HepG2 (cell line): ENCODE data around the gene DHX29. TPM values are rescaled to one million over a fixed set of nuclear protein-coding genes. Genes with fewer than 3 reads are reported as not detected.

Experiments
- ATAC-seq: fragments of 200-7000 bp; cut with Tn5 transposase; 3 replicates; pipeline ENCODE4 v1.9.1; 2020; ENCODE audit warnings: mild to moderate bottlenecking, moderate library complexity
- BruUV-seq: library from RNA; stranded (reverse); fragments of 400-500 nt; replicated peaks from 2 replicates; lab custom pipeline; 2021; lab: Mats Ljungman, UMichigan
- CTCF ChIA-PET: fragments of 300-600 bp; formaldehyde crosslinking; extraction: SDS; loops from one replicate; lab custom pipeline; 2021; ENCODE audit warnings: low total read pairs, inconsistent platforms, low intra/inter-chr PET ratio; lab: Yijun Ruan, JAX
- POLR2A ChIA-PET: fragments of 350-600 bp; sonication (Branson Sonifier 250); formaldehyde crosslinking; loops from one replicate; lab custom pipeline; 2020; ENCODE audit warnings: antibody characterized with exemption, inconsistent platforms; lab: Yijun Ruan, JAX
- DNase-seq: peaks from one replicate; pipeline ENCODE4 v3.0.0-alpha.2; 2015; ENCODE audit warnings: low spot score
- FAIRE-seq: peaks from 3 replicates; lab custom pipeline; 2011; peaks lifted over from hg19 to GRCh38; lab: Jason Lieb, UNC
- H2AFZ ChIP-seq: one replicate; pipeline ENCODE4 v1.6.1; 2011; ENCODE audit warnings: low read length, inconsistent platforms
- H3K27ac ChIP-seq: fragments of 300-600 bp; 3 replicates; pipeline ENCODE4 v1.8.0; 2011; ENCODE audit warnings: mixed run types, mild to moderate bottlenecking, mixed read lengths, low read length, inconsistent platforms; ENCODE audit not compliant: insufficient read depth; ENCODE audit errors: extremely low read length
- H3K27me3 ChIP-seq, 2 experiments: fragments of 200-600 bp in 1 of 2; 2 replicates in 1 of 2; 3 replicates in 1 of 2; pipeline versions ENCODE4 v1.6.0 to v1.8.0; 2011; ENCODE audit warnings: low read length in 2 of 2, mild to moderate bottlenecking in 2 of 2, moderate library complexity in 2 of 2, inconsistent platforms in 1 of 2; ENCODE audit not compliant: insufficient read depth in 2 of 2, control insufficient read depth in 1 of 2
- H3K36me3 ChIP-seq, 2 experiments: fragments of 200-600 bp in 1 of 2; replicated peaks in 1 of 2; 2 replicates in 1 of 2; 3 replicates in 1 of 2; pipeline versions ENCODE4 v1.5.1 to v1.8.0; 2011; ENCODE audit warnings: low read length in 2 of 2, inconsistent platforms in 1 of 2; ENCODE audit not compliant: insufficient read depth in 2 of 2, control insufficient read depth in 1 of 2
- H3K4me1 ChIP-seq: 2 replicates; pipeline ENCODE4 v1.5.1; 2012; ENCODE audit warnings: low read length, inconsistent platforms; ENCODE audit not compliant: insufficient read depth
- H3K4me2 ChIP-seq: 2 replicates; pipeline ENCODE4 v1.6.0; 2011; ENCODE audit warnings: low read depth, low read length, inconsistent platforms
- H3K4me3 ChIP-seq, 3 experiments: fragments of 200-600 bp in 1 of 3; sonication (generic), shearing (Covaris generic) in 1 of 3; replicated peaks in 1 of 3; 2 replicates each; pipeline ENCODE4 v1.5.1; 2011 to 2016; ENCODE audit warnings: low read length in 3 of 3, inconsistent platforms in 2 of 3, low read depth in 2 of 3, mild to moderate bottlenecking in 2 of 3, control low read depth in 1 of 3, mixed read lengths in 1 of 3; ENCODE audit not compliant: insufficient read depth in 1 of 3
- H3K79me2 ChIP-seq: one replicate; pipeline ENCODE4 v1.6.1; 2011; ENCODE audit warnings: low read length, inconsistent platforms; ENCODE audit not compliant: insufficient read depth
- H3K9ac ChIP-seq: 2 replicates; pipeline ENCODE4 v1.6.0; 2011; ENCODE audit warnings: mild to moderate bottlenecking, low read depth, low read length, inconsistent platforms; ENCODE audit not compliant: insufficient read depth
- H3K9me3 ChIP-seq: 2 replicates; pipeline ENCODE4 v1.5.1; 2012; ENCODE audit warnings: mild to moderate bottlenecking, low read length
- H4K20me1 ChIP-seq: 2 replicates; pipeline ENCODE4 v1.6.0; 2011; ENCODE audit warnings: inconsistent platforms, mild to moderate bottlenecking, low read length, moderate library complexity; ENCODE audit not compliant: insufficient read depth
- CEBPG ChIP-seq: IDR thresholded peaks from 2 replicates; pipeline ENCODE4 v1.6.1; 2016
- EP300 ChIP-seq, 3 experiments: sonication (generic) in 1 of 3; formaldehyde crosslinking in 1 of 3; IDR thresholded peaks; 2 replicates each; pipeline versions ENCODE4 v1.5.1 to v1.6.1; 2011 to 2020; ENCODE audit warnings: low read depth in 2 of 3, low read length in 2 of 3, borderline replicate concordance in 1 of 3, improper control_type of control experiment in 1 of 3, mild to moderate bottlenecking in 1 of 3, missing genetic modification reagents in 1 of 3, moderate library complexity in 1 of 3
- ESRRA ChIP-seq: sonication (generic); formaldehyde crosslinking; IDR thresholded peaks from 2 replicates; pipeline ENCODE4 v1.5.1; 2020; ENCODE audit warnings: mild to moderate bottlenecking, low read depth, missing genetic modification reagents
- ETV6 ChIP-seq: sonication (generic); formaldehyde crosslinking; conservative IDR thresholded peaks from 2 replicates; pipeline ENCODE4 v1.4.0; 2020; ENCODE audit warnings: missing genetic modification reagents
- KDM1A ChIP-seq: IDR thresholded peaks from 2 replicates; pipeline ENCODE4 v1.6.1; 2016; ENCODE audit warnings: missing compliant biosample characterization
- MIER2 ChIP-seq: IDR thresholded peaks from 2 replicates; pipeline ENCODE4 v1.6.1; 2016; ENCODE audit warnings: missing biosample characterization, missing genetic modification reagents
- PHF8 ChIP-seq: sonication (generic); formaldehyde crosslinking; IDR thresholded peaks from 2 replicates; pipeline ENCODE4 v1.5.0; 2020; ENCODE audit warnings: missing genetic modification reagents
- RAD51 ChIP-seq: fragments of 450-650 bp; IDR thresholded peaks from 2 replicates; pipeline ENCODE4 v1.6.1; 2016; ENCODE audit warnings: borderline replicate concordance
- SOX5 ChIP-seq: IDR thresholded peaks from 2 replicates; pipeline ENCODE4 v1.6.1; 2016; ENCODE audit warnings: borderline replicate concordance
- TEAD2 ChIP-seq: sonication (generic); formaldehyde crosslinking; IDR thresholded peaks from 2 replicates; pipeline ENCODE4 v1.9.0; 2021; ENCODE audit warnings: missing genetic modification reagents
- ZBTB21 ChIP-seq: sonication (generic); formaldehyde crosslinking; IDR thresholded peaks from 2 replicates; pipeline ENCODE4 v1.4.0; 2020; ENCODE audit warnings: missing genetic modification reagents
- ZNF598 ChIP-seq: sonication (generic); formaldehyde crosslinking; IDR thresholded peaks from 2 replicates; pipeline ENCODE4 v1.5.1; 2020; ENCODE audit warnings: mild to moderate bottlenecking, missing genetic modification reagents, borderline replicate concordance
- ZNF670 ChIP-seq: sonication (generic); formaldehyde crosslinking; IDR thresholded peaks from 2 replicates; pipeline ENCODE4 v1.8.0; 2022; ENCODE audit warnings: mild to moderate bottlenecking, missing genetic modification reagents, borderline replicate concordance
- ZSCAN31 ChIP-seq: sonication (generic); formaldehyde crosslinking; IDR thresholded peaks from 2 replicates; pipeline ENCODE4 v1.5.0; 2020; ENCODE audit warnings: low read depth, mild to moderate bottlenecking, missing genetic modification reagents
- in situ Hi-C: cut with HindIII; loops from 2 replicates; pipeline ENCODE4 v1.10.0; 2017; ENCODE audit warnings: low pct_unique_long_range_greater_than_20kb; ENCODE audit not compliant: extremely low pct_ligation_motif_present
- intact Hi-C: fragments of 100-400 bp; cut with micrococcal nuclease; formaldehyde crosslinking; loops from one replicate; pipeline ENCODE4 v1.10.0; 2022; ENCODE audit not compliant: unreplicated experiment
- polyA plus RNA-seq, 8 experiments: library from polyadenylated mRNA; depleted of rRNA in 3 of 8; stranded (reverse) in 7 of 8; unstranded in 1 of 8; fragments of >200 nt; fragmentation: Illumina TruSeq in 4 of 8; extraction: Trizol in 4 of 8; gene quantifications; 2 replicates each; pipeline versions ENCODE4 v1.2.1 to v1.2.3, GENCODE V29; 2011 to 2016; ENCODE audit warnings: low read depth in 4 of 8, missing spikeins in 1 of 8, mixed read lengths in 1 of 8; ENCODE audit not compliant: insufficient read depth in 1 of 8
- total RNA-seq, 5 experiments: library from RNA; depleted of rRNA; stranded (reverse); fragments of >200 nt; fragmentation: Illumina TruSeq; extraction: Trizol; gene quantifications; 2 replicates each; pipeline ENCODE4 v1.2.3, GENCODE V29; 2016; ENCODE audit warnings: low read depth in 1 of 5
- TF ChIP-seq, protein P1 (sequence below): IDR thresholded peaks from 2 replicates; pipeline ENCODE4 v1.6.1; 2016; ENCODE audit warnings: missing biosample characterization, missing genetic modification reagents, low read depth
- TF ChIP-seq, protein P2 (sequence below): sonication (generic); formaldehyde crosslinking; IDR thresholded peaks from 2 replicates; pipeline ENCODE4 v1.5.0; 2020; ENCODE audit warnings: mild to moderate bottlenecking, missing genetic modification reagents
- TF ChIP-seq, protein P3 (sequence below): sonication (generic); formaldehyde crosslinking; IDR thresholded peaks from 2 replicates; pipeline ENCODE4 v1.4.0; 2020; ENCODE audit warnings: missing genetic modification reagents, mild to moderate bottlenecking, borderline replicate concordance

DHX29 gene
- total and polyA plus RNA-seq, 2 of the 13 experiments (the other 11 are each of a cell fraction or from before 2014, with no cell fraction given), result 1.9 to 22.0 TPM

DNA sequence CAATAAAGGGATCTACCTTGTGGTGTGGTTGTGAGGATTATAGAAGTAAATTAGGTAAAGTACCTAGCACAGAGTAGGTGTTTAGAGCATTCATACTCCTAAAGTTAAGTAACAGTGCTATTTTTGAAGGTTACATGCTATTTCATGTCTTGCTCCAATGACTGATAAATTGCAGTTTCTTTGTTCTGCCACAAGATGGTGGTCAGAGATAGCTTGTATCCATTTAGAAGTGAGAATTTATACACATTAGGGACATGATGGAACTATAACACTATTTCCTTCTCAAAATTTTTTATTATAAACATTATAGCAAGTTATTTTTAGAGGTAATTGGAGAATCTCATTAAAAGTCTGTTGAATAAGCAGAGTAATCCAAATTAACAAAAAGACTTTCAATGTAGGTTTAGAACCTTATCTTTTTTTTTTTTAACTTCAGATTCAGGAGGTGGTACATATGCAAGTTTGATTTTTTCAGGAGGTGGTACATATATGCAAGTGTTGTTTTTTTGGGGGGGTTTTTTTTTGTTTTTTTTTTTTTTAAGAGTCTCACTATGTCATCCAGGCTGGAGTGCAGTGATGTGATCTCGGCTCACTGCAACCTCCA lies 17.4 kb upstream of the DHX29 start (continued):
- TF ChIP-seq ETV6 (CRISPR knock-in tag) (no peak), CEBPG (CRISPR knock-in tag) (0 out of 2 replicates have a peak, but pooled peaks have one; percentile 24), TEAD2 (CRISPR knock-in tag) (no peak), ZBTB21 (CRISPR knock-in tag) (no peak)

DNA sequence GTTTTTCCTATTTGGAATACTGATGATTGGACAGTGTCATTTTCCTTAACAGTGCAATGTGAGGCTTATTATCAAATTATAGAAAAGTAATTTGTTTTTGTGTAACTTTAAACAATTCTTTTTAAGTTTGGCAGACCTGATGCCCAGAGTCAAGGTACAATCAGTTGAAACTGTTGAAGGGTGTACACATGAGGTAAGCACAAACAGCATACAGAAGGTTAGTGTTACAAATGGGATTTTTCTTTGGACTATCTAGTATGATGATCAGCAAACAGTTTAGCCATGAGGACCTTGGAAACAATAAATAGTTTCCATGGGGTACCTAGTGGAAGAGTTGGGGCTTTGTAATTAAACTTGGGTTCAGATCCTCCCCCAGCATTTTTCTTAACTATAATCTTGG lies 16.5 kb upstream of the DHX29 start:
- H3K9ac ChIP-seq, result no peak overlapping the region
- H3K27ac ChIP-seq, result peak overlapping the region; percentile 59
- no peaks in the 10 kb centered on the region for H3K9me3 ChIP-seq
- H3K79me2 ChIP-seq, result peaks cover 44% of the 10 kb centered on the region
- no peak overlapping the region for H3K4me3 ChIP-seq
- no peak for FAIRE-seq
- POLR2A ChIA-PET, result no interaction called here
- peaks cover 5 to 17% of the 10 kb centered on the region in 2 experiments; a peak in 4 of 5 replicates for H3K36me3 ChIP-seq
- peaks cover 25% of the 10 kb centered on the region for H3K4me1 ChIP-seq
- intact Hi-C loops, result loop anchor here (5.0 kb wide), 1 partner anchor 152 kb away; the partner anchor contains the start of gene CDC20B
- DNase-seq, result peak; percentile 73
- CTCF ChIA-PET, result interaction anchor here (1.1 kb wide), 1 partner anchor 368 kb away, joined by 5 read pairs; no protein-coding TSS in a partner anchor
- 0 out of 2 replicates have a peak overlapping the region, but pooled peaks have one; percentile 6 for H3K4me2 ChIP-seq
- peak; percentile 98 for ATAC-seq
- no TSS peak for BruUV-seq
- in situ Hi-C loops, result loop anchor here (10.0 kb wide), 1 partner anchor 371 kb away; no protein-coding TSS in a partner anchor
- H2AFZ ChIP-seq, result no peak overlapping the region
- no peaks in the 10 kb centered on the region for H3K27me3 ChIP-seq
- H4K20me1 ChIP-seq, result no peaks in the 10 kb centered on the region
- TF ChIP-seq PHF8 (no peak), RAD51 (no peak), ZNF598 (CRISPR knock-in tag) (no peak), ESRRA (CRISPR knock-in tag) (no peak), MIER2 (CRISPR knock-in tag) (no peak), KDM1A (CRISPR knock-in tag) (no peak), EP300 (IDR thresholded peaks at IDR 0.05; ENCODE audit: low read depth in 2 of 2, low read length in 2 of 2) (peak in 1 of 2 experiments; percentile 27; a peak in 2 of 4 replicates), EP300 (CRISPR knock-in tag; IDR thresholded peaks at IDR 0.05; ENCODE audit: borderline replicate concordance) (no peak), CEBPG (CRISPR knock-in tag) (0 out of 2 replicates have a peak, but pooled peaks have one; percentile 14), SOX5 (CRISPR knock-in tag) (peak; percentile 55; the same call in 1 of the 2 replicates), ZSCAN31 (CRISPR knock-in tag) (no peak), ZNF670 (no peak)
- TF ChIP-seq, protein P1, sequence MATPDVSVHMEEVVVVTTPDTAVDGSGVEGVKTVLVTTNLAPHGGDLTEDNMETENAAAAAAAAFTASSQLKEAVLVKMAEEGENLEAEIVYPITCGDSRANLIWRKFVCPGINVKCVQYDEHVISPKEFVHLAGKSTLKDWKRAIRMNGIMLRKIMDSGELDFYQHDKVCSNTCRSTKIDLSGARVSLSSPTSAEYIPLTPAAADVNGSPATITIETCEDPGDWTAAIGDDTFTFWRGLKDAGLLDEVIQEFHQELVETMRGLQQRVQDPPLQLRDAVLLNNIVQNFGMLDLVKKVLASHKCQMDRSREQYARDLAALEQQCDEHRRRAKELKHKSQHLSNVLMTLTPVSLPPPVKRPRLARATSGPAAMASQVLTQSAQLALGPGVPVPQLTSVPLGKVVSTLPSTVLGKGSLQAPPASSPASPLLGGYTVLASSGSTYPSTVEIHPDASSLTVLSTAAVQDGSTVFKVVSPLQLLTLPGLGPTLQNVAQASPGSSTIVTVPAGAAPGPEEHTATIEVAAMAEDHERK, result no peak
- TF ChIP-seq, protein P2, sequence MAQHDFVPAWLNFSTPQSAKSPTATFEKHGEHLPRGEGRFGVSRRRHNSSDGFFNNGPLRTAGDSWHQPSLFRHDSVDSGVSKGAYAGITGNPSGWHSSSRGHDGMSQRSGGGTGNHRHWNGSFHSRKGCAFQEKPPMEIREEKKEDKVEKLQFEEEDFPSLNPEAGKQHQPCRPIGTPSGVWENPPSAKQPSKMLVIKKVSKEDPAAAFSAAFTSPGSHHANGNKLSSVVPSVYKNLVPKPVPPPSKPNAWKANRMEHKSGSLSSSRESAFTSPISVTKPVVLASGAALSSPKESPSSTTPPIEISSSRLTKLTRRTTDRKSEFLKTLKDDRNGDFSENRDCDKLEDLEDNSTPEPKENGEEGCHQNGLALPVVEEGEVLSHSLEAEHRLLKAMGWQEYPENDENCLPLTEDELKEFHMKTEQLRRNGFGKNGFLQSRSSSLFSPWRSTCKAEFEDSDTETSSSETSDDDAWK (CRISPR knock-in tag), result no peak
- TF ChIP-seq, protein P3, sequence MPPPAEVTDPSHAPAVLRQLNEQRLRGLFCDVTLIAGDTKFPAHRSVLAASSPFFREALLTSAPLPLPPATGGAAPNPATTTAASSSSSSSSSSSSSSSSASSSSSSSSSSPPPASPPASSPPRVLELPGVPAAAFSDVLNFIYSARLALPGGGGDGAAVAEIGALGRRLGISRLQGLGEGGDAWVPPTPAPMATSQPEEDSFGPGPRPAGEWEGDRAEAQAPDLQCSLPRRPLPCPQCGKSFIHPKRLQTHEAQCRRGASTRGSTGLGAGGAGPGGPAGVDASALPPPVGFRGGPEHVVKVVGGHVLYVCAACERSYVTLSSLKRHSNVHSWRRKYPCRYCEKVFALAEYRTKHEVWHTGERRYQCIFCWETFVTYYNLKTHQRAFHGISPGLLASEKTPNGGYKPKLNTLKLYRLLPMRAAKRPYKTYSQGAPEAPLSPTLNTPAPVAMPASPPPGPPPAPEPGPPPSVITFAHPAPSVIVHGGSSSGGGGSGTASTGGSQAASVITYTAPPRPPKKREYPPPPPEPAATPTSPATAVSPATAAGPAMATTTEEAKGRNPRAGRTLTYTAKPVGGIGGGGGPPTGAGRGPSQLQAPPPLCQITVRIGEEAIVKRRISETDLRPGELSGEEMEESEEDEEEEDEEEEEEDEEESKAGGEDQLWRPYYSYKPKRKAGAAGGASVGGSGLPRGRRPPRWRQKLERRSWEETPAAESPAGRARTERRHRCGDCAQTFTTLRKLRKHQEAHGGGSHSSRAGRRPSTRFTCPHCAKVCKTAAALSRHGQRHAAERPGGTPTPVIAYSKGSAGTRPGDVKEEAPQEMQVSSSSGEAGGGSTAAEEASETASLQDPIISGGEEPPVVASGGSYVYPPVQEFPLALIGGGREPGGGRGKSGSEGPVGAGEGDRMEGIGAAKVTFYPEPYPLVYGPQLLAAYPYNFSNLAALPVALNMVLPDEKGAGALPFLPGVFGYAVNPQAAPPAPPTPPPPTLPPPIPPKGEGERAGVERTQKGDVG (CRISPR knock-in tag), result no peak
